ENCODE results near the gene MGAT1. TPM values are rescaled to one million over a fixed set of nuclear protein-coding genes. Genes with fewer than 3 reads are reported as not detected.

The MGAT1 gene
- total RNA-seq, 1 experiment from 2014 or later: 72.7 TPM

- no peak overlapping the region for H3K9ac ChIP-seq (ENCODE audit: extremely low read depth, insufficient read length, low read length)
- H3K27me3 Mint-ChIP-seq (ENCODE audit: low read depth): no peaks in the 10 kb centered on the region
- H4K8ac ChIP-seq (replicated peaks; ENCODE audit: insufficient read length, low read depth, low read length): no peak overlapping the region
- no peak overlapping the region for H3K4me2 ChIP-seq (ENCODE audit: insufficient read depth, insufficient read length, low read length)
- H3K4me3 Mint-ChIP-seq: peak overlapping the region in 1 of 2 experiments; percentile 60; a peak in 2 of 5 replicates
- H3K9me3 ChIP-seq (ENCODE audit: control insufficient read depth, low read depth, low read length): no peaks in the 10 kb centered on the region
- no peak overlapping the region for H2BK120ac ChIP-seq (ENCODE audit: low read depth, low read length, poor library complexity, severe bottlenecking)
- peaks cover 2 to 34% (median 19%) of the 10 kb centered on the region in 3 experiments; a peak in 6 of 7 replicates for H3K36me3 Mint-ChIP-seq (ENCODE audit: insufficient read depth in 1 of 3, low read depth in 3 of 3)
- no CpG with 5 or more reads among the region's 9 CpGs for WGBS (ENCODE audit: extremely low coverage, insufficient read length, low lambda C conversion rate)
- no peak overlapping the region for H2BK15ac ChIP-seq (ENCODE audit: low read depth, low read length)
- no peak overlapping the region for H2BK12ac ChIP-seq (ENCODE audit: insufficient read length, low read depth, low read length)
- no peaks in the 10 kb centered on the region for H3K79me1 ChIP-seq (ENCODE audit: insufficient read depth, low read depth, low read length, poor library complexity, severe bottlenecking)
- no peak overlapping the region for H2AK5ac ChIP-seq (ENCODE audit: insufficient read length, low read length)
- no peak overlapping the region for H3T11ph ChIP-seq (ENCODE audit: low read length)
- no peak overlapping the region for H3K18ac ChIP-seq (ENCODE audit: insufficient read length, low read depth, low read length)
- no peak overlapping the region; a peak in 2 of 7 replicates for H3K27ac Mint-ChIP-seq
- no peaks in the 10 kb centered on the region; a peak in 1 of 5 replicates for H3K9me3 Mint-ChIP-seq
- no peak overlapping the region for H2BK5ac ChIP-seq (ENCODE audit: insufficient read length, low read length)
- TF ChIP-seq, protein P1, sequence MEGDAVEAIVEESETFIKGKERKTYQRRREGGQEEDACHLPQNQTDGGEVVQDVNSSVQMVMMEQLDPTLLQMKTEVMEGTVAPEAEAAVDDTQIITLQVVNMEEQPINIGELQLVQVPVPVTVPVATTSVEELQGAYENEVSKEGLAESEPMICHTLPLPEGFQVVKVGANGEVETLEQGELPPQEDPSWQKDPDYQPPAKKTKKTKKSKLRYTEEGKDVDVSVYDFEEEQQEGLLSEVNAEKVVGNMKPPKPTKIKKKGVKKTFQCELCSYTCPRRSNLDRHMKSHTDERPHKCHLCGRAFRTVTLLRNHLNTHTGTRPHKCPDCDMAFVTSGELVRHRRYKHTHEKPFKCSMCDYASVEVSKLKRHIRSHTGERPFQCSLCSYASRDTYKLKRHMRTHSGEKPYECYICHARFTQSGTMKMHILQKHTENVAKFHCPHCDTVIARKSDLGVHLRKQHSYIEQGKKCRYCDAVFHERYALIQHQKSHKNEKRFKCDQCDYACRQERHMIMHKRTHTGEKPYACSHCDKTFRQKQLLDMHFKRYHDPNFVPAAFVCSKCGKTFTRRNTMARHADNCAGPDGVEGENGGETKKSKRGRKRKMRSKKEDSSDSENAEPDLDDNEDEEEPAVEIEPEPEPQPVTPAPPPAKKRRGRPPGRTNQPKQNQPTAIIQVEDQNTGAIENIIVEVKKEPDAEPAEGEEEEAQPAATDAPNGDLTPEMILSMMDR (conservative IDR thresholded peaks at IDR 0.05): no peak
- H3K27me3 ChIP-seq (ENCODE audit: insufficient read depth, low read length): no peaks in the 10 kb centered on the region
- H4K5ac ChIP-seq (ENCODE audit: insufficient read length, low read depth, low read length): no peak overlapping the region
- H2BK20ac ChIP-seq (ENCODE audit: low read depth, low read length, poor library complexity, severe bottlenecking): no peak overlapping the region
- no peak overlapping the region for H3K27ac ChIP-seq (ENCODE audit: insufficient read length, low read depth, low read length)
- peaks cover 55 to 66% of the 10 kb centered on the region in 2 experiments for H3K4me1 Mint-ChIP-seq
- H3K23ac ChIP-seq (ENCODE audit: insufficient read length, low read depth, low read length): no peak overlapping the region
- H4K20me1 ChIP-seq (ENCODE audit: control insufficient read depth, insufficient read depth, insufficient read length): no peaks in the 10 kb centered on the region
- H3K79me2 ChIP-seq (ENCODE audit: insufficient read depth, low read length): peaks cover 5% of the 10 kb centered on the region; the same call in 1 of the 2 replicates
- no peak for DNase-seq
- no peak overlapping the region for H4K91ac ChIP-seq (ENCODE audit: insufficient read length, low read depth, low read length)
- H3K4ac ChIP-seq (ENCODE audit: low read depth, low read length): no peak overlapping the region
- no peak overlapping the region for H2AFZ ChIP-seq (ENCODE audit: low read length)
- H3K56ac ChIP-seq (ENCODE audit: insufficient read length, low read depth, low read length): no peak overlapping the region
- H3K4me1 ChIP-seq (ENCODE audit: insufficient read depth, low read length): peaks cover 13% of the 10 kb centered on the region
- no peak overlapping the region for H3K14ac ChIP-seq (ENCODE audit: insufficient read depth, low read length)
- H3K23me2 ChIP-seq (ENCODE audit: insufficient read length, low read depth, low read length, poor library complexity, severe bottlenecking): peaks cover 15% of the 10 kb centered on the region
Measured at GRCh38 chr5:180806351-180807011, 3.9 kb upstream of the MGAT1 start.
